ENCODE measurements around the gene DOK3. TPM values are rescaled to one million over a fixed set of nuclear protein-coding genes. Genes with fewer than 3 reads are reported as not detected.

The DOK3 gene
- total and polyA plus RNA-seq, 2 donors (not counting 3 experiments of a cell fraction or from before 2014, with no cell fraction given), result 4.8 to 5.3 TPM

GRCh38 chr5:177550122-177550521 lies 40.5 kb upstream of the DOK3 start:
- no peak overlapping the region for H3K4me2 ChIP-seq (ENCODE audit: insufficient read depth, low read length)
- ChIA-PET CTCF (interaction anchor here (0.8 kb wide), 1 partner anchor 11 kb away, joined by 4 read pairs; no protein-coding TSS in a partner anchor), POLR2A (no interaction called here)
- no peaks in the 10 kb centered on the region for H3K9me3 ChIP-seq (replicated peaks; ENCODE audit: control insufficient read depth, insufficient read depth, low read length)
- BruUV-seq (replicated peaks), result no TSS peak
- FAIRE-seq (no peak), DNase-seq (ENCODE audit: low read depth, low spot score) (no peak)
- dilution Hi-C loops (cut with MboI; ENCODE audit: extremely low pct_ligation_motif_present, low sequenced_read_pairs) (no loop called here), intact Hi-C loops (cut with micrococcal nuclease) (loop anchor here (5.0 kb wide), 1 partner anchor 42 kb away; the partner anchor contains the start of gene TMED9)
- H3K9me1 ChIP-seq (replicated peaks; ENCODE audit: control insufficient read depth, extremely low read depth, insufficient read depth, low read length), result no peaks in the 10 kb centered on the region
- H3K4me1 ChIP-seq (ENCODE audit: control insufficient read depth, extremely low read depth, insufficient read depth, low read length), result peaks cover 23% of the 10 kb centered on the region
- H3K27ac ChIP-seq (ENCODE audit: insufficient read depth, low read depth, low read length), result no peak overlapping the region
- TF ChIP-seq MYC (IDR thresholded peaks at IDR 0.05; ENCODE audit: low read depth, low read length) (no peak), GATA2 (IDR thresholded peaks at IDR 0.05; ENCODE audit: insufficient read depth, insufficient read length, low read depth, low read length) (no peak), POLR2AphosphoS5 (IDR thresholded peaks at IDR 0.05; ENCODE audit: insufficient read depth, low read depth, low read length) (no peak), JUN (IDR thresholded peaks at IDR 0.05; ENCODE audit: borderline replicate concordance, insufficient read depth, insufficient read length, low read depth) (no peak), FOS (IDR thresholded peaks at IDR 0.05; ENCODE audit: borderline replicate concordance, insufficient read depth, low read length) (no peak), POLR2A (IDR thresholded peaks at IDR 0.05; ENCODE audit: low read depth, low read length) (no peak), MAX (IDR thresholded peaks at IDR 0.05; ENCODE audit: insufficient read depth, insufficient read length) (no peak), EZH2 (IDR thresholded peaks at IDR 0.05; ENCODE audit: borderline replicate concordance, low read depth, low read length, severe bottlenecking) (no peak)
- TF ChIP-seq, protein P1, sequence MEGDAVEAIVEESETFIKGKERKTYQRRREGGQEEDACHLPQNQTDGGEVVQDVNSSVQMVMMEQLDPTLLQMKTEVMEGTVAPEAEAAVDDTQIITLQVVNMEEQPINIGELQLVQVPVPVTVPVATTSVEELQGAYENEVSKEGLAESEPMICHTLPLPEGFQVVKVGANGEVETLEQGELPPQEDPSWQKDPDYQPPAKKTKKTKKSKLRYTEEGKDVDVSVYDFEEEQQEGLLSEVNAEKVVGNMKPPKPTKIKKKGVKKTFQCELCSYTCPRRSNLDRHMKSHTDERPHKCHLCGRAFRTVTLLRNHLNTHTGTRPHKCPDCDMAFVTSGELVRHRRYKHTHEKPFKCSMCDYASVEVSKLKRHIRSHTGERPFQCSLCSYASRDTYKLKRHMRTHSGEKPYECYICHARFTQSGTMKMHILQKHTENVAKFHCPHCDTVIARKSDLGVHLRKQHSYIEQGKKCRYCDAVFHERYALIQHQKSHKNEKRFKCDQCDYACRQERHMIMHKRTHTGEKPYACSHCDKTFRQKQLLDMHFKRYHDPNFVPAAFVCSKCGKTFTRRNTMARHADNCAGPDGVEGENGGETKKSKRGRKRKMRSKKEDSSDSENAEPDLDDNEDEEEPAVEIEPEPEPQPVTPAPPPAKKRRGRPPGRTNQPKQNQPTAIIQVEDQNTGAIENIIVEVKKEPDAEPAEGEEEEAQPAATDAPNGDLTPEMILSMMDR (IDR thresholded peaks at IDR 0.05; ENCODE audit: extremely low read depth in 1 of 2, insufficient read depth in 1 of 2, low read depth in 1 of 2, low read length in 2 of 2), result no peak
- H3K36me3 ChIP-seq (ENCODE audit: control insufficient read depth in 2 of 2, extremely low read depth in 1 of 2, insufficient read depth in 2 of 2, low read length in 2 of 2), result peaks cover 0 to 3% of the 10 kb centered on the region in 2 experiments
- H3K4me3 ChIP-seq (replicated peaks in 1 of 3; ENCODE audit: insufficient read depth in 1 of 3, low read depth in 1 of 3, low read length in 3 of 3), result no peak overlapping the region
- peaks cover 4% of the 10 kb centered on the region for H4K20me1 ChIP-seq (replicated peaks; ENCODE audit: control insufficient read depth, extremely low read depth, insufficient read depth, low read length)
- no peak overlapping the region for H2AFZ ChIP-seq (ENCODE audit: low read depth, low read length)
- H3K9ac ChIP-seq (replicated peaks; ENCODE audit: extremely low read depth, insufficient read depth, low read length), result no peak overlapping the region
- peaks cover 58% of the 10 kb centered on the region for H3K79me2 ChIP-seq (ENCODE audit: control insufficient read depth, insufficient read depth, low read length)
- no peaks in the 10 kb centered on the region for H3K27me3 ChIP-seq (ENCODE audit: control insufficient read depth in 2 of 2, insufficient read depth in 2 of 2, low read length in 2 of 2)
